Measurements from ENCODE around the gene PCGF1. TPM values are rescaled to one million over a fixed set of nuclear protein-coding genes. Genes with fewer than 3 reads are reported as not detected.
A peak's percentile ranks its signal among the peaks of the same experiment; 100 is the strongest.

PCGF1 gene
- total and polyA plus RNA-seq, 2 of the 13 experiments (the other 11 are each of a cell fraction or from before 2014, with no cell fraction given), result 20.4 to 22.6 TPM

DNA sequence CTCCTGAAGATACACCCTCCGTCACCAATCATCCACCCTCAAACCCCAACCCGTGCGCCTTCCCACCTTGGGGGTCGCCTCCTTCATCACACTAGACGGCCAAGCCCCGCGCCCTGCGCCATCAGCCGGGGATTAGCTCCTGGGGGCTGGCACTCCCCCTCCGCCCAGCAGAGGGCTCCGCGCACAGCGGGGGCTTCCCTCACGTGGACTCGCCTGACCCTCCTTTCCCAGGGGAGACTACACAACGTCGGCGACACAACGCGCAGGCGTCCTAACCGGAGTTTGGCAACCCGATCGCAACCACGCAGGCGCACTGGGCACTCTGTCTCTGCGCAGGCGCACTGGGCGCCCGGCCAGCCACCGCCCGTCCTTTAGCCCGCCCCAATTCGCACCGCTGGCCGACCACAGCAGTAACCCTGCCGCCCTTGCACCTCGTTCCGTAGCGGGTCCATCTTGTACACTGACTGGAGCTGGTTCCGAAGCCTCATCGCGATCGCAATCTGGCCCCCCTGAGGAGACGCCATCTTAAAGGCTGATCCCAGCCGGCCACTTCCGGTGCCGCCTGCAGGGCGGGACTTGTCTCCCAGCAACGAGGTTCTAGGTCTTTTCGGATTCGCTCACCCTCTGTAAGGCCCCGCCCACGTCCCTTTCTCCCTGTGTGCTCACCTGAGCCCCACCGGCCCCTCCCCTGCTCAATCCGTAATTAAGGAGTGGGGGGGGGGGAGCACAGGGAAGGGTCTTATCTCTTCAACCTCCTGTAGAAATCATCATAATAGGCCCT is at the start of gene PCGF1 (continued):
- TF ChIP-seq, protein P1, sequence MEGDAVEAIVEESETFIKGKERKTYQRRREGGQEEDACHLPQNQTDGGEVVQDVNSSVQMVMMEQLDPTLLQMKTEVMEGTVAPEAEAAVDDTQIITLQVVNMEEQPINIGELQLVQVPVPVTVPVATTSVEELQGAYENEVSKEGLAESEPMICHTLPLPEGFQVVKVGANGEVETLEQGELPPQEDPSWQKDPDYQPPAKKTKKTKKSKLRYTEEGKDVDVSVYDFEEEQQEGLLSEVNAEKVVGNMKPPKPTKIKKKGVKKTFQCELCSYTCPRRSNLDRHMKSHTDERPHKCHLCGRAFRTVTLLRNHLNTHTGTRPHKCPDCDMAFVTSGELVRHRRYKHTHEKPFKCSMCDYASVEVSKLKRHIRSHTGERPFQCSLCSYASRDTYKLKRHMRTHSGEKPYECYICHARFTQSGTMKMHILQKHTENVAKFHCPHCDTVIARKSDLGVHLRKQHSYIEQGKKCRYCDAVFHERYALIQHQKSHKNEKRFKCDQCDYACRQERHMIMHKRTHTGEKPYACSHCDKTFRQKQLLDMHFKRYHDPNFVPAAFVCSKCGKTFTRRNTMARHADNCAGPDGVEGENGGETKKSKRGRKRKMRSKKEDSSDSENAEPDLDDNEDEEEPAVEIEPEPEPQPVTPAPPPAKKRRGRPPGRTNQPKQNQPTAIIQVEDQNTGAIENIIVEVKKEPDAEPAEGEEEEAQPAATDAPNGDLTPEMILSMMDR (CRISPR knock-in tag; IDR thresholded peaks at IDR 0.05), result peak; percentile 98
- TF ChIP-seq HCFC1 (IDR thresholded peaks at IDR 0.05; ENCODE audit: low read depth, low read length) (peak; percentile 26; the same call in 1 of the 2 replicates), ZNF451 (CRISPR knock-in tag; IDR thresholded peaks at IDR 0.05) (peak; percentile 98), ZBTB42 (CRISPR knock-in tag; IDR thresholded peaks at IDR 0.05) (peak; percentile 84; the same call in 1 of the 2 replicates), TRIM24 (CRISPR knock-in tag; IDR thresholded peaks at IDR 0.05) (no peak), GABPA (IDR thresholded peaks at IDR 0.05; ENCODE audit: low read depth, low read length) (no peak), GABPA (CRISPR knock-in tag; IDR thresholded peaks at IDR 0.05; ENCODE audit: low read depth) (peak; percentile 96), MAFK (conservative IDR thresholded peaks at IDR 0.05 in 1 of 2, IDR thresholded peaks at IDR 0.05 in 1 of 2; ENCODE audit: low read length in 2 of 2) (no peak), MAFF (IDR thresholded peaks at IDR 0.05; ENCODE audit: low read depth, low read length) (no peak), MYC (CRISPR knock-in tag; IDR thresholded peaks at IDR 0.05; ENCODE audit: borderline replicate concordance) (peak; percentile 89), MATR3 (CRISPR knock-in tag; IDR thresholded peaks at IDR 0.05) (no peak), ZKSCAN5 (CRISPR knock-in tag; IDR thresholded peaks at IDR 0.05) (peak; percentile 58; the same call in 1 of the 2 replicates), FOXK1 (CRISPR knock-in tag; IDR thresholded peaks at IDR 0.05; ENCODE audit: borderline replicate concordance, low read depth) (peak; percentile 87)
- TF ChIP-seq, protein P2, sequence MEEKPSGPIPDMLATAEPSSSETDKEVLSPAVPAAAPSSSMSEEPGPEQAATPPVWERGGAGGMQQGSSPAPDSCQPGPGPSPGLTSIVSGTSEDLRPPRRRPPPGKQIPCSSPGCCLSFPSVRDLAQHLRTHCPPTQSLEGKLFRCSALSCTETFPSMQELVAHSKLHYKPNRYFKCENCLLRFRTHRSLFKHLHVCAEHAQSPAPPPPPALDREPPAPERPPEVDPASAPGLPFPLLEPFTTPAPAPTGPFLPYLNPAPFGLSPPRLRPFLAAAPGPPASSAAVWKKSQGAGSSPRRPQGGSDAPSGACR (CRISPR knock-in tag; IDR thresholded peaks at IDR 0.05), result peak; percentile 77; the same call in 1 of the 2 replicates
- TF ChIP-seq, protein P3, sequence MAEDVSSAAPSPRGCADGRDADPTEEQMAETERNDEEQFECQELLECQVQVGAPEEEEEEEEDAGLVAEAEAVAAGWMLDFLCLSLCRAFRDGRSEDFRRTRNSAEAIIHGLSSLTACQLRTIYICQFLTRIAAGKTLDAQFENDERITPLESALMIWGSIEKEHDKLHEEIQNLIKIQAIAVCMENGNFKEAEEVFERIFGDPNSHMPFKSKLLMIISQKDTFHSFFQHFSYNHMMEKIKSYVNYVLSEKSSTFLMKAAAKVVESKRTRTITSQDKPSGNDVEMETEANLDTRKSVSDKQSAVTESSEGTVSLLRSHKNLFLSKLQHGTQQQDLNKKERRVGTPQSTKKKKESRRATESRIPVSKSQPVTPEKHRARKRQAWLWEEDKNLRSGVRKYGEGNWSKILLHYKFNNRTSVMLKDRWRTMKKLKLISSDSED (CRISPR knock-in tag; IDR thresholded peaks at IDR 0.05), result peak; percentile 58; the same call in 1 of the 2 replicates
- TF ChIP-seq, protein P4, sequence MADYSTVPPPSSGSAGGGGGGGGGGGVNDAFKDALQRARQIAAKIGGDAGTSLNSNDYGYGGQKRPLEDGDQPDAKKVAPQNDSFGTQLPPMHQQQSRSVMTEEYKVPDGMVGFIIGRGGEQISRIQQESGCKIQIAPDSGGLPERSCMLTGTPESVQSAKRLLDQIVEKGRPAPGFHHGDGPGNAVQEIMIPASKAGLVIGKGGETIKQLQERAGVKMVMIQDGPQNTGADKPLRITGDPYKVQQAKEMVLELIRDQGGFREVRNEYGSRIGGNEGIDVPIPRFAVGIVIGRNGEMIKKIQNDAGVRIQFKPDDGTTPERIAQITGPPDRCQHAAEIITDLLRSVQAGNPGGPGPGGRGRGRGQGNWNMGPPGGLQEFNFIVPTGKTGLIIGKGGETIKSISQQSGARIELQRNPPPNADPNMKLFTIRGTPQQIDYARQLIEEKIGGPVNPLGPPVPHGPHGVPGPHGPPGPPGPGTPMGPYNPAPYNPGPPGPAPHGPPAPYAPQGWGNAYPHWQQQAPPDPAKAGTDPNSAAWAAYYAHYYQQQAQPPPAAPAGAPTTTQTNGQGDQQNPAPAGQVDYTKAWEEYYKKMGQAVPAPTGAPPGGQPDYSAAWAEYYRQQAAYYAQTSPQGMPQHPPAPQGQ (CRISPR knock-in tag; IDR thresholded peaks at IDR 0.05; ENCODE audit: borderline replicate concordance), result peak; percentile 88; the same call in 1 of the 2 replicates
- TF ChIP-seq, protein P5, sequence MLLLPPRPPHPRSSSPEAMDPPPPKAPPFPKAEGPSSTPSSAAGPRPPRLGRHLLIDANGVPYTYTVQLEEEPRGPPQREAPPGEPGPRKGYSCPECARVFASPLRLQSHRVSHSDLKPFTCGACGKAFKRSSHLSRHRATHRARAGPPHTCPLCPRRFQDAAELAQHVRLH (CRISPR knock-in tag; IDR thresholded peaks at IDR 0.05; ENCODE audit: borderline replicate concordance, low read depth), result 0 out of 2 replicates have a peak, but pooled peaks have one; percentile 19
- TF ChIP-seq, protein P6, sequence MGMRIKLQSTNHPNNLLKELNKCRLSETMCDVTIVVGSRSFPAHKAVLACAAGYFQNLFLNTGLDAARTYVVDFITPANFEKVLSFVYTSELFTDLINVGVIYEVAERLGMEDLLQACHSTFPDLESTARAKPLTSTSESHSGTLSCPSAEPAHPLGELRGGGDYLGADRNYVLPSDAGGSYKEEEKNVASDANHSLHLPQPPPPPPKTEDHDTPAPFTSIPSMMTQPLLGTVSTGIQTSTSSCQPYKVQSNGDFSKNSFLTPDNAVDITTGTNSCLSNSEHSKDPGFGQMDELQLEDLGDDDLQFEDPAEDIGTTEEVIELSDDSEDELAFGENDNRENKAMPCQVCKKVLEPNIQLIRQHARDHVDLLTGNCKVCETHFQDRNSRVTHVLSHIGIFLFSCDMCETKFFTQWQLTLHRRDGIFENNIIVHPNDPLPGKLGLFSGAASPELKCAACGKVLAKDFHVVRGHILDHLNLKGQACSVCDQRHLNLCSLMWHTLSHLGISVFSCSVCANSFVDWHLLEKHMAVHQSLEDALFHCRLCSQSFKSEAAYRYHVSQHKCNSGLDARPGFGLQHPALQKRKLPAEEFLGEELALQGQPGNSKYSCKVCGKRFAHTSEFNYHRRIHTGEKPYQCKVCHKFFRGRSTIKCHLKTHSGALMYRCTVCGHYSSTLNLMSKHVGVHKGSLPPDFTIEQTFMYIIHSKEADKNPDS (CRISPR knock-in tag; IDR thresholded peaks at IDR 0.05), result peak; percentile 80; the same call in 1 of the 2 replicates
- TF ChIP-seq, protein P7, sequence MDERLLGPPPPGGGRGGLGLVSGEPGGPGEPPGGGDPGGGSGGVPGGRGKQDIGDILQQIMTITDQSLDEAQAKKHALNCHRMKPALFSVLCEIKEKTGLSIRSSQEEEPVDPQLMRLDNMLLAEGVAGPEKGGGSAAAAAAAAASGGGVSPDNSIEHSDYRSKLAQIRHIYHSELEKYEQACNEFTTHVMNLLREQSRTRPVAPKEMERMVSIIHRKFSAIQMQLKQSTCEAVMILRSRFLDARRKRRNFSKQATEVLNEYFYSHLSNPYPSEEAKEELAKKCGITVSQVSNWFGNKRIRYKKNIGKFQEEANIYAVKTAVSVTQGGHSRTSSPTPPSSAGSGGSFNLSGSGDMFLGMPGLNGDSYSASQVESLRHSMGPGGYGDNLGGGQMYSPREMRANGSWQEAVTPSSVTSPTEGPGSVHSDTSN (CRISPR knock-in tag; IDR thresholded peaks at IDR 0.05), result no peak; the same call in 1 of the 2 replicates
